Stomach (tissue), 4 donors: ENCODE data around the gene NHLH1.

ENCODE experiments used
- CTCF ChIP-seq, 7 experiments: fragments of 450-650 bp in 4 of 7; fragments of 200-600 bp in 3 of 7; sonication (generic) in 3 of 7; IDR thresholded peaks; one replicate each; pipeline ENCODE4 v1.5.1; 2016 to 2019; ENCODE audit warnings: antibody characterized with exemption in 7 of 7, control low read depth in 2 of 7, mild to moderate bottlenecking in 1 of 7
- EP300 ChIP-seq: sonication (generic); formaldehyde crosslinking; IDR thresholded peaks from one replicate; pipeline ENCODE4 v1.6.1; 2017; ENCODE audit warnings: antibody characterized with exemption
- POLR2A ChIP-seq, 4 donors: fragments of 450-650 bp; IDR thresholded peaks; one replicate each; pipeline ENCODE4 v1.6.1; 2016; ENCODE audit warnings: antibody characterized with exemption in 4 of 4, control low read depth in 2 of 4, mild to moderate bottlenecking in 1 of 4, moderate library complexity in 1 of 4
- POLR2AphosphoS5 ChIP-seq, 3 donors: sonication (generic); formaldehyde crosslinking; IDR thresholded peaks; one replicate each; pipeline ENCODE4 v1.6.1; 2016; ENCODE audit warnings: antibody characterized with exemption in 3 of 3

- no peak for TF ChIP-seq CTCF (IDR thresholded peaks at IDR 0.05)
- TF ChIP-seq POLR2A (IDR thresholded peaks at IDR 0.05) = no peak
- no peak for TF ChIP-seq EP300
- TF ChIP-seq POLR2AphosphoS5 (IDR thresholded peaks at IDR 0.05) = no peak
Observed at GRCh38 chr1:160421881-160422280, 55.0 kb downstream of the NHLH1 start.
